HG02678 (cell line): ENCODE data around the gene ANGPTL8.

ENCODE experiments used
- ATAC-seq: cut with Tn5 transposase; IDR thresholded peaks from one replicate; pipeline ENCODE4 v1.9.1; 2021; ENCODE audit warnings: mild to moderate bottlenecking, moderate library complexity; ENCODE audit not compliant: unreplicated experiment

Gene ANGPTL8

GRCh38 chr19:11203194-11204075 is 36.0 kb upstream of the ANGPTL8 start:
- ATAC-seq, result no peak

DNA sequence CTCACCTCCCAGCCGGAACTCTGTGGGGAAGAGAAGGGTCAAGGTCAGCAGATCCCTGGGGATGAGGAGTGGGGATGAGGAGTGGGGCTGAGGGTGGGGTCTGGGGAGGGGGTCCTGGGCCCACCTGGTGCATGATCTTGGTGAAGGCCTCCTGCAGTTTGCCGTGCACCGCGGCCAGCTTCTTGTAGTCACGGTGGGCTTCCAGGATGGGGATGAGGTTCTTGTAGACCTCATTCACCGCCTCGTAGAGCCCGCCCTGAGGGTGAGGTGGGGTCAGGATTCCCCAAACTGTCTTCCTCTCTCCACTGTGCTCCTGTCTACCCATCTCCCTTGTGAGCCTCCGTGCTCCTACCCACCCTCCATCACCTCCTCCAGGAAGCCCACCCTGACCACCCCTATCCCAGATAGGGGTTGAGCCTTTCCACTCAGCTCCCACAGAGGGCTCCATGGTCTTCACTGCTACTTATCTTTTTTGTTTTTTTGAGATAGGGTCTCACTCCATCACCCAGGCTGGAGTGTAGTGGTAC is 35.3 kb upstream of the ANGPTL8 start:
- ATAC-seq, result no peak

DNA sequence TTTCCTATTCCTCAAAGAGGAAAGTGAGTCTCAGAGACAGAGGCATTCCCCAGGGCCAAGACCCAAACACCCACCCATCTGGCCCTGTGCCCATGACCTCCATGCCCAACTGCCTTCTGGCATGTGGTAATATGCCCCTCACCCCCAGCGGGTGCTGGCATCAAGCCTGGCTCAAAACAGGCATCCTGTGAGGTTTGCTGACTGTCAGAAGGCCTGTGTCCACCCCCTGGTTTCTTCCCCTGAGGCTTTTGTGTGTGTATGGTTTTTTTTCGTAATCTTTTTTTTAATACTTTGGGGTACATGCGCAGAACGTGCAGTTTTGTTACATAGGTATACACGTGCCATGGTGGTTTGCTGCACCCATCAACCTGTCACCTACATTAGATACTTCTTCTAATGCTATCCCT is 34.5 kb upstream of the ANGPTL8 start:
- ATAC-seq, result no peak

DNA sequence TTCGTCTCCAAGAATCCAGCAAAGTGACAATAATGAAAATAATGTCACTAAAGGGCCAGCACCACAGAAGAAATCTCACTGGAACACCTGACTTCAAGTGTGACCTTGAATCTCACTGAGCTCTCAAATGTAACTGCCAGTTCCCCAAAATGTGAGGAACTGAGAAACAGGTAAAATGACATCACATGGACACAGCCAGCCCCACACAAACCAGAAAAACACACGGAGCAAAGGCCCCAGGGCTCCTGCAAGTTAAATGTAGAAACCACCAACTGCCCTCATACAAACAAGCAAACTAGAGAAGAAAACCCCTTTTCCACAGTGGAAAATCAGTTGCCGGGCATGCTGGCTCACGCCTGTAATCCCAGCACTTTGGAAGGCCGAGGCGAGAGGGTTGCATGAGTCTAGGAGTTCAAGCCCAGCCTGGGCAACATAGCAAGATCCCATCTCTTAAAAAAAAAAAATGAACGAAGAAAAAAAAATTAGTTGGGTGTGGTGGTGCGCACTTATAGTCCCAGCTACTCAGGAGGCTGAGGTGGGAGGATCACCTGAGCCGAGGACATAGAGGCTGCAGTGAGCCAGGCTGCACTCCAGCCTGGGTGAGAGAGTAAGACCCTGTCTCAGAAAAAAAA is 33.4 kb upstream of the ANGPTL8 start:
- ATAC-seq, result no peak

DNA sequence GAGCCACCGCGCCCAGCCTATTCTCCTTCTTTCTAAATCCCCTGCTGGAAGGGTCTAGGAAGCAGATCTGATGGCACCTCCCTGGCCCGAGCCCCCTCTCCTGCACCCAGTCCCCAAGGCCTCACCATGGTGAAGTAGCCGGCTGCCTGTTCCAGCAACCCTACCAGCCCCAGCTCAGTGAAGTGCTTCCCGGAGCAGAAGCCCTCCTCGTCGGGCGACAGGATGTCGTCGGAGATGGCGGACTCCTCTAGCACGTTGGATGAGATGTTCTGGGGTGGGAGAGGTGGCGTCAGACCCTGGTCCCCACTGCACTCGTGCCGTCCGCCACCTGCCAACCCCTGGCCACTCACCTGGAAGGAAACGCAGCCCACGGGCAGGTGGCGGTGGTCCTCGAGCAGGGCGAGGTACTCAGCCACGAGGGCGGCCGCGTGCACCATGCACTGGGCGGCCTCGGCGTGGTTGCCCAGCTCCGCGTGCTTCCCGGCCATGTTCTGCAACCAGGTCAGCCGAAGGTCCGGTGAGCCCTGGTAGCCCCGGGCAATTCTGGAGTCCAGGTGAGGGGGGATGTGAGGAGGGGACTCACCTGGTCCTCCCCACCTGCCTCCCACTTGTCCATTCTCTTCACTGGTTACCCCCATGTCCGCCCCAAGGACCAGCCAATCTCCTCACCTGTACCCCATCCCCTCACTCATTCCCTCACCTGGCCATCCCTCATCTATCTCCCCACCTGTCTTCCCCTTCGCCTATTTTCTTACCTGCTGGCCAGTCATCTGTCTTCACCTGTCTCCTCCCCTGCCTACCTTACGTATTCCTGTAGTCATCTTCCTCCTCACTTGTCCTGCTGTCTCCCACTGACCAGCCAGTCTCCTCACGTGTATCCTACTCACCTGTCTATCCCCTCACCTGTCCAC is 30.6 kb upstream of the ANGPTL8 start:
- ATAC-seq, result no peak

DNA sequence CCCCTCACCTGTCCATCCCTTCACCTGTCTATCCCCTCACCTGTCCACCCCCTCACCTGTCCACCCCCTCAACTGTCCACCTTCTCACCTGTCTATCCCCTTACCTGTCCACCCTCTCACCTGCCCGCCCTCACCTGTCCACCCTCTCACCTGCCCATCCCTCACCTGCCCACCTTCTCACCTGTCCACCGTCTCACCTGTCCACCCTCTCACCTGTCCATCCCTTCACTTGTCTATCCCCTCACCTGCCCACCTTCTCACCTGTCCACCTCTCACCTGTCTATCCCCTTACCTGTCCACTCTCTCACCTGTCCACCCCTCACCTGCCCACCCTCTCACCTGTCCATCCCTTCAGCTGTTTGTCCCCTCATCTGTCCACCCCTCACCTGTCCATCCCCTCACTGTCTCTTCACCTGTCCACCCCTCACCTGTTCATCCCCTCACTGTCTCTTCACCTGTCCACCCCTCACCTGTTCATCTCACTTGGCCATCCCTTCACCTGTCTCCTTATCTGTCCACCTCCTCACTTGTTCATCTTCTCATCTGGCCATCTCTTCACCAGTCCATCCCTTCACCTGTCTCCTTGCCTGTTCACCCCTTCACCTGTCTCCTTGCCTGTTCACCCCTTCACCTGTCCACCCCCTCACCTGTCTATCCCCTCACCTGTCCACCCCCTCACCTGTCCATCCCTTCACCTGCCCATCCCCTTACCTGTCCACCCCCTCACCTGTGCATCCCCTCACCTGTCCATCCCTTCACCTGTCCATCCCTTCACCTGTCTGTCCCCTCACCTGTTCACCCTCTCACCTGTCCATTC is 29.4 kb upstream of the ANGPTL8 start:
- ATAC-seq, result no peak

DNA sequence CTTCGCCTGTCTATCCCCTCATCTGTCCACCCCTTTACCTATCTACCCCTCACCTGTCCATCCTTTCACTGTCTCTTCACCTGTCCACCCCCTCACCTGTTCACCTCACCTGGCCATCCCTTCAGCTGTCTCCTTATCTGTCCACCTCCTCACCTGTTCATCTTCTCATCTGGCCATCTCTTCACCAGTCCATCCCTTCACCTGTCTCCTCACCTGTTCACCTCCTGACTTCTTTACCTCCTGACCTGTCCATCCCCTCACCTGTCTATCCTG is 28.8 kb upstream of the ANGPTL8 start:
- no peak for ATAC-seq

DNA sequence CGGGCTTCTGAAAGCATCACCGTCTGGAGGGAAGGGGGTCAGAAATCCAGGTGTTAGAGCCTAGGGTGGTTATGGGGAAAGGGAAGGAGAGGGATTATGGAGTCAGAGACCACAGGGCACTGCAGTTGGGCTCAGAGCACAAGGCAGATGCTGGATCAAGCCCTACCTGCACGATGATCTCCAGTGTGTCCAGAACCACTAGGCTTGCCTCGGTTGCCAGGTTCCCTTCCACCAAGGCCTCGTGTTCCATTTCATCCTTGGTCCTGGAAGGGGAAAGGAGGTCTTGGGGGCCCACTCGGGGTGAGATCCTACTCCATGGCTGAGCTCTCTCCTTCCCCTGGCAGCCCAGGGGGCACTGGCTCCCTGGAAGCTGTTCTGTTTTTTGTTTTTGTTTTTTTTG is 25.0 kb upstream of the ANGPTL8 start:
- no peak for ATAC-seq

DNA sequence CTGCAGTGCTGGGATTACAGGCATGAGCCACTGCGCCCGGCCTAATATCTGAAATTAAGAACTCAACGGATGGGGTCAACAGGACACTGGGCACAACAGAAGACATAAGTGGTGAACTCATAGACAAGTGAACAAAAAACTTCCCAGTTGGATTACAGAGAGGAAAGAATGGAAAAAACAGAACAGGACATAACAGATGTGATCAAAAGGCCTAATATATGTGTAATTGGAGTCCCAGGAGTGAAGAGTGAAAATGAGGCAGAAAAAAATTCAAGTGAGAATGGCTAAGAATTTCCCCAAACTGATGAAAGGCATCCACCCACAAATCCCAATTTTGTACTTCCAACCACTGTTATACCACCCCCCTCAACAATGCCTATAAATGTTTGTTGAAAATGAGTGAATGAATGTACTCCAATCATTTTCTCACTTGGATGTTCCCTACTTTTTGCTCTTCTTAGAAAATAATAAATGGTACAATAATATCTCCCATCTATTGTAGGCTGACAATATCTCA is 18.3 kb upstream of the ANGPTL8 start:
- no peak for ATAC-seq

DNA sequence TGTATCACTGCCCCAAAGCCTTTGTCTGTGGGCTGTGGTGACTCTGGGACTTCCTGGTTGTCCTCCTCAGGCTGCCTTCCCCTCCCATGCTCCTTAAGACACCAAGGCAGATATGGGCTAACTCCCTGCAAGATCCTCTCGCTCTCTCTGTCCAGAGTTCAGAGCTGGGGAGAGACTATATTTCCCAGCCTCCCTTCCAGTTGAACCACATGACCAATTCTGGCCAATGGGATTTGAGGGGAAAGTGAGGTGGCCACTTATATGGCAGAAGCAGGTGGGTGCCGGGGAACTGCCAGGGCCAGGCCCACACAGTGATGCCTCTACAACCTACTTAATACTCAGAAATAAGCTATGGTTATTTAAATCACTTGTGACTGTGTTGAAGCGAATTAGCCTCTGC is 16.2 kb upstream of the ANGPTL8 start:
- no peak for ATAC-seq

GRCh38 chr19:11224429-11224828 is 15.0 kb upstream of the ANGPTL8 start:
- ATAC-seq, result no peak

GRCh38 chr19:11225172-11225571 is 14.2 kb upstream of the ANGPTL8 start:
- ATAC-seq, result no peak

DNA sequence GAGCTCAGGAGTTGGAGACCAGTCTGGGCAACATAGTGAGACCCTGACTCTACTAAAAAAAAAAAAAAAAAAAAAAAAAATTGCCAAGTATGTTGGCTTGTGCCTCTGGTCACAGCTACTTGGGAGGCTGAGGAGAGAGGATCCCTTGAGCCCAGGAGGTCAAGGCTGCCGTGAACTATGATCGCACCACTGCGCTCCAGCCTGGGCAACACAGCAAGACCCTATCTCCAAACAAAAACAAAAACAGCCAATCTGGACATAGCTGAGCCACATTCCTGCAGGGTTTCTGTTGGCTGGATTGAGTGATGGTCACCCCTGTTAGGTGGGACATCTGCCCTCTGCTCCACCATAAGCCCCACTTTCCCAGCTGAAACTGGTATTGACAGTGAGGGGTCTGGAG is 13.6 kb upstream of the ANGPTL8 start:
- no peak for ATAC-seq

GRCh38 chr19:11226716-11227166 is 12.7 kb upstream of the ANGPTL8 start:
- no peak for ATAC-seq

DNA sequence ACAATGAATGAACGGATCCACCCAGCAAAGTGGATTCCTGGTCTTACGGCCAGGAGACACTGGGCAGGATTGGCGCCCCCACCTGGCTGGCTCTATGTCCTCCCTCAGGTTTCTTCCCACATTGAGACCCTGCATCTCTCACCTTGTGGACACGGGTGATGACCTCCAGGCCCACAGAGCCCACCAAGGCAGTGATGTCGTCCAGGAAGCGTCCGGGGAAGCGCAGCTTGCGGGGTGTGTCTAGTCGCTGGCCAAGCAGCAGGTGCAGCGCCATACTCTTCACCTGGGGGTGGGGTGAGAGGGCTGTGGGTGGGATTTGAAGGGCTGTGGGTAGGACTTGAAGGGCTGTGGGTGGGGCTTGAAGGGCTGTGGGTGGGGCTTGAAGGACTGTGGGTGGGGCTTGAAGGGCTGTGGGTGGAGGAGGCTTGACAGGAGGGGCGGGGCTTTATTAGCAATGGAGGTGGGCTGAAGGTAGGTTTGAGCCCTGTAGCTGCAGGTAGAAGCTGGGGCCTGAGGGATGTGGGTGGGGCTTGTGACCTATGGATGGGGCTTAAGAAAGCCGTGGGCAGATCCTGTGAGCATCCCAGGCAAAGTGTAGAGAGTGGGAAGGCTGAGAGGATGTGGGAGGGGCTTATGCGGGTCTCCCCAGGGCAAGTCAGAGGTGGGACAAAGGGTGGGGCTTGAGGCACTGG is 12.1 kb upstream of the ANGPTL8 start:
- ATAC-seq, result no peak

DNA sequence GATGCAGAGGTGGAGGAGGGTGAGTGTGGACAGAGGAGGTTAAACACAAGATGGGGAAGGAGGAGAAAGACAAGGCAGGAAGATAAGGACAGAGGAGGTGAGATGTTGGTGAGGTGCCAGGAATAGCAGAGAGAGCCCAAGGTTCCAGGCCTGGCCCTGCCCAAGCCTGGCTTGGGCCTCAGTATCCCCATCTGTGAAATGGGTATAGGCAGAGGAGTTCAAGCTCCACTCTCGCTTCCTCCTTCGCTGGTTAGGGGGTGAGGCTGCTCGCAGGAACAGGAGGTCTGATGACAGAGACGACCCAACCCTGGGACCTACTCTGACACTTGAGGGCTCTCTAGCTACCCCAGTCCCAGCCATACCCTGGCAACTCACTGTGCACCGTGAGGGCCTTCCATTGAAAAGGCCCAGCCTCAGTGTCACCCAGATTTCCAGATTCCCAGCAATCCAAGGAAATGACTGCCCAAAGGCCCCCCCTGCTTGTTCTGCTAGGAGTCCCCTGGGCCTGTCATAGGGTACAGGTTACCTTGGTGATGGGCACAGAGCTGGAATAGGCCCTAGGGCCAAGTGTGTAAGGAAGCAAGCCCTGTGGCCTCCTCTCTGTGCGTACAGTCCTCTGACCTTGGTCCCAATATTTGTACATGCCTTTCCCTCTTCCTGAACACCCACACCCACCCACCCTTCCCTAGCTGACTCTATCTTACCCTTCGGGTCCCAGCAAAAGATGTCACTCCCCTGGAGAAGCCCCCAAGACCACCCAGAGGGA is 8.6 kb upstream of the ANGPTL8 start:
- no peak for ATAC-seq

- no peak for ATAC-seq
These were observed 6.9 kb upstream of the ANGPTL8 start for GRCh38 chr19:11232555-11232954.

DNA sequence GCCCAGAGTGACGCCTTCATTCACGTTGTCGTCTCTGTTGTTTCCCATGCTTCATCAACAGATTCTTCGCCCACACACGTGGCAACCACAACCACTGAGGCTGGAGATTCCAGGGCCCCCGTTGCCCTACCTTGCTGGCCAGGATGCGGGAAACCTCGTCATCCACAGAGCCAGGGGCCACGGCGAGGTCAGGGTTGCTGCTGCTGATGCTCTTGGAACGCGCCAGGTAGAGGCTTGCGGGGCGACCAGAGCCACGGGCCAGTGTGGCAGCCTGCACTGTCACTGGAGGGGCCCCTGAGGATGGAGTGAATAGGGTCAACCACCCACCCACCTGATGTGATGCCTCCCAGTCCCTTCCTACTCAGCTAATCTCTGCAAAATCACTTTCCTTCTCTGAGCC is 6.3 kb upstream of the ANGPTL8 start:
- ATAC-seq, result no peak

DNA sequence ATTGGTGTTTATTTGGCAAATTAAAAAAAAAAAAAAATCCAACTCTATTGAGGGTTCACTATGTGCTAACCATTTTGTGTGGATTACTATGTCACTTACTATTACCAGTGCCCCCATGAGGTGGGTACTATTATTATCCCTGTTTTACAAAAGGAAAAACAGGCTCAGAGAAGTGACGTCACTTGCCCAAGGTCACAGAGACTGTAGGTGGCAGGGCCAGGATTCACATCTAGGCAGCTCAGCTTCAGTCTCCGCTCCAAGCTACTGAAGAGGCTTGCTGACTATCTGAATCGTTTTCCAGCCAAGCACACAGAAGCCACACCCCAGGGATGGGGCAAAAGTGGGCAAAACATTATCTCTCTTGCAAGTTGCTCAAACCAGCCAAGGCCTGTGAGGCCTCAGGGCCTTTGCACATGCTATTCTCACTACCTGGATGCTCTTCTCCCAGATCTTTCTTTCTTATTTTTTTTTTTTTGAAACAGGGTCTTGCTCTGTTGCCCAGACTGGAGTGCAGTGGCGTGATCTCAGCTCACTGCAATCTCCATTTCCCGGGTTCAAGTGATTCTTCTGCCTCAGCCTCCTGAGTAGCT is 4.8 kb upstream of the ANGPTL8 start:
- no peak for ATAC-seq
